SKM-1 (cell line): ENCODE results near the gene ACKR3.

Experiments used
- DNase-seq: peaks from one replicate; lab custom pipeline; 2025; ENCODE audit not compliant: unreplicated experiment; lab: John Stamatoyannopoulos, UW

ACKR3 gene

DNA sequence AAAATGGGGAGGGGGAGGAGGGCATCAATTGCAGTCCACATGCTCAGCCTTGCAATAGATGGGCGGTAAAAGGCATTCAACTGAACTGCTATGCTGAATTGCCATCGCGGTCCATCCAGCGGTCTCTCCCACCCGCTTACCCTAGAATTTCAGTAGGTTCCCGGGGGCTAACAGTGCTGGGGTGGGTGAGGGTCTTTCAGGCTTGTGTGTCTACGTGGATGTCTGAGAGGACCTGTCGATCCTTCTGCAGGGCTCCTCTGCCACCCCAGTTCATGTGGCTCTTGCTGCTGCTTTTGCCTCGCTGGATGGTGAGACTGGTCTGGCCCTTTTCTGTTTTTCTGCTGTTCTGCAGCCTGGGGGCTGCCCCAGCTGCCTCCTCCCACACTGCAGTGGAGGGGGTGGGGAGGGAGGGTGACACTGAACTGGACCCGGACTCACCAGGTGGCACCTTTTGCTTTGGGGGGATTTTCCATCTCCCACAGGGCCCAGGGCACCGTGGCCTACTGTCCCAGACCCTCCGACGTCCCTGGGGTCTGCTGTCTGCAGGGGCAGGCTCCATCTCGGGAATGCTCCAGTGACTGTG, 14.1 kb downstream of the ACKR3 start:
- DNase-seq = no peak

GRCh38 chr2:236584521-236585384, 15.1 kb downstream of the ACKR3 start:
- no peak for DNase-seq

- no peak for DNase-seq
These were observed 16.3 kb downstream of the ACKR3 start for GRCh38 chr2:236585966-236586365.

DNA sequence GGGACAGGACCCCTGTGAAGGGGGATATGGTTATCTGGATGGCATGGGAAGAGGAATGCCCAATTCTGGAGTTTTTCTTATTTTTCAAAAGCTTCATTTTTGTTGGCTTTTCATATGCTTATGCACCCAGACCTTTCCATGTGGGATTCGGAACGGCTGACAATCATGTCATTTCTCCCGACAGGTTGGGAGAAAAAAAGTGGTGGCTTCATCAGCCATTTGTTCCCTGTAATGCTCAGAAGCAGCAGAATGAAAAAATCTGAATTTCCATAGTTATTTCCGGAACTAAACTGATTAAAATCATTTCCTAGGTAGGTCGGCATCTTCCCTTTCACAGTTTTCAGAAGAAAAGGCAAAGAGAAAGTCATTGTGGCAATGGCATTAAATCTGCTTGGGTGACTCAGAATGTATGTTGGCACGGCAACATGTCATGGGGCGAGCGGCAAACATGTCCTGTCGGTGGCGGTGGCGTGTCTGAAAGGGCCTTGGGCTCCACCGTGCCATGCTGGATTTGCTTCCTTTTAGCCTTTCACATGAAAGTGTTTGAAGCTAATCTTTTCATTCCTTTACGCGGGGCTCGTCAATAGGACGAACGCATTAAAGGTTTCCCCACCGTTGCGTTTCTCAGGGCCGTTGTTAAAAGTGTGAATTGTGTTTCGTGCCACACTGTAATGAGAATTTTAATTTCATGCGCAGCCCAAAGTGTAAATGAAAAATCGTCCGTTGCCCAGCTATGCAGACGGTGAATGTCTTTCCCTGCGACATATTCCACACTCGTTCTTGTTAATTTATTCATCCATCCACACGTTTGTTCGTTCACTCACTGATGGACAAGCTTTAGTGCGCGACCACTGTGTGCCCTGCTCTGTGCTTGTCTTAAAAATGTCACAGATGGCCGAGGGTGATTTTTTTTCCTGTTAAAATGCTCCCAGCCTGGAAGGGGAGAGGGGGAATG, 18.5 kb downstream of the ACKR3 start:
- DNase-seq = no peak

DNA sequence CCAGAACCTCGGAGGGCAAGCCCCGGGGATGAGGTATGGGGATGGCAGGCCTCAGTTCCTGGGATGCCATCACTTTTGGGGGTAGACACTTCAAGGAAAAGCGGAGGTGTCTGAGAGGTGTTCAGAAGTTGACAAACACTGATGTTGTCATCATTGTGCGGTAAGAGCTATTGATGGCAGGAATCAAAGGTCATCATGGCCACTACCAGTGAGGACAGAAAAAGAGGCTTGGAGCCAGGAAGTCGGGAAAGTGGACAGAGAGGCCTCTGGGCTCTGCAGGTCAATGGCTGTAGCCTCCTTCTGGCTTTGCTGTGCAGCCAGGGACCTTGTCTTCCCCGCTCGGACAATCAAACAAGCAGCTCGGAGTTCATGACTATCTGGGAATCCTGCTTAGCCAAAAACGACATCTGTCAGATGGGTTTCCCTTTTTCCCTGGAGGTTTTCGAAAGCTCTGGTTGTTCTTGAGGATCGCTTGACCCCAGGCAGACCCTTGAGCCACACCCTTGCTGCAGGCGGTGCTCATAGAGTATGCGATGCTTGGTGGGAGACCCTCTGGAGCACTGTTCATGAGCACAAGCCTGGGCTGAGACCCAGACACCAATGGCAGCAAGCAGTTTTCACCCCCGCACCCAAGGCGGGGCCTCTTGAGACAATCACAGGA, 19.4 kb downstream of the ACKR3 start:
- DNase-seq = no peak

GRCh38 chr2:236590846-236591245, 21.2 kb downstream of the ACKR3 start:
- no peak for DNase-seq

DNA sequence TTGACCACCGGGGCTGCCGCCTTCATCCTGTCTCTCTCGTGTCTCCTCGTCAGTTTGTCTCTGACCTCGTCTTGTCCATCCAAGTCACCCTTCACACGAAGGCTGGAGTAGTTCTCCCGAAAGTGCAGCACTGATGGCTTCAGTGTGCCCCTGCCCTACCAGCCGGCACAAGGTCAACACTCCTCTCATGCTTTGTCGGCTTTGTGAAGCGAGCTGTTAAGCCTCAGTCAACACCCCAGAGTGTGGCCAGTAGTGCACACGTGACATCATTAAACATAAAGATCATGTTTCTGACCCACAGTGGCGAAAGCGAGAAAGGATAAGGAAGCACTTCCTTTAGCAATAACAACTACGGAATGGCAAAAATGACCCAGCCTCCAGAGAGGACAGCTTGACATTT, 23.2 kb downstream of the ACKR3 start:
- no peak for DNase-seq

GRCh38 chr2:236593531-236593930, 23.9 kb downstream of the ACKR3 start:
- DNase-seq = no peak

DNA sequence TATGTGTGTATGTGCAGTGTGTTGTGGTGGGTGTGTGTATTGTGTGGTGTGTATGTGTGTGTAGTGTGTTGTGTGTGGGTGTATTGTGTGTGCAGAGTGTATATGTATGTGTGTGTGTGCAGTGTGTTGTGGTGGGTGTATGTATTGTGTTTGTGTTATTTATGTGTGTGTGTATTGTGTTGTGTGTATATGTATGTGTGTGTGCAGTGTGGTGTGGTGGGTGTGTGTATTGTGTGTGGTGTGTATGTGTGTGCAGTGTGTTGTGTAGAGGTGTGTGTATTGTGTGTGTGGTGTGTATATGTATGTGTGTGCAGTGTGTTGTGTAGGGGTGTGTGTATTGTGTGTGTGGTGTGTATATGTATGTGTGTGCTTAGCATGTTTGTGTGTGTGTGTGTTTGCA, 24.3 kb downstream of the ACKR3 start:
- DNase-seq = no peak

GRCh38 chr2:236597629-236598028, 28.0 kb downstream of the ACKR3 start:
- no peak for DNase-seq

DNA sequence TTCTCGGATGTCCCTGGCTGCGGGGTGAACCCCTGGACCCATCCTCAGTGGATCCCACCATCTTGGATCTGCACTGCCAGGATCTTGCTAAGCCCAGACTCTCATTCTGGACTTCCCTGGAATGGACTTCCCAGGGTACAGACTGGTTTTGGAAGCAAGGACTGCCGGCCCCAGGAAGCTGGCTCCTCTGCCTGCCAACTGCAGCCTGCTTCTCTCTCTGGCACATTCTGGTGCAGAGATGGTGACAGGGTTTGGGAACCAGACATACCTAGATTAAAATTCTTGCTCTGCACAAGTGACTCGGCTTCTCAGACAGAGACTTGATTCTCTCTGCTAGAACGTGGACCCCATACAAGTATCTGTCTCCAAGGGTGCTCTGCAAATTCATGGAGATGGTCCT, 29.4 kb downstream of the ACKR3 start:
- DNase-seq = no peak

DNA sequence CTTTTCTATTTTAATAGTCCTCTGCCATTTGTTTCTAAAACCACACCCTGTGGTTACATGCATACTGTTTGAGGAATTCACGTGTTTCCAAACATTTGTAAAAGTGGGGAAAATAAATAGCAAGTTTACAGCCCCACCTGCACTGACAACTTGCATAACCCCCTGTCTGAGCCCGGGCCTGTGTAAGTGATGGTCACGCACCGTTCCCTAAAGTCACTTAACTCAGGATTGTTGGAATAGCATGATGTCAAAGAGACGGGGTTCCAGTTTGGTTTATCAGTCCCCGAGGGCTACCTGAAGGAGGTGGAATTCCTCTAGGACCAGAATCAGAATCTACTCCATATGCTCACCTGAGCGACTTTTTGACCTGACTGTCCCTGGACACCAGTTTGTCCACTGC, 30.5 kb downstream of the ACKR3 start:
- no peak for DNase-seq

DNA sequence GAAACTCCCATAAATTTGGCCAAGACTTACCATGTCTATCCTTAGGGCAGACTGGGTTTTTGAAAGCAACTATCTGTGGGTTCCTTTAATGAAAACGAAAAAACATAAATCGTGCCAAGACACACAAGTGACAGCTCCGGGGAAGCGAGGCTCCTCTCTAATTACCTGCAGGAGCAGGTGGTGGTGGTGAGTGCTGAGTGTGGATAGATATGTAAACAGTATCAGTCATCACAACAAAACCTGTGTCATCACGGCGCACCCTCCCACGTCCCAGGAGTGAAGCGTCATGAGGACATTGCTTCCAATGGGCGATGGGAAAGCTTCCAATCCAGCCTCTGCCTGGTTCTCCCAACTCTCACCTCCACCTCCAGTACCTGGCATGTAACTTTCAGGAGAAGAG, 31.3 kb downstream of the ACKR3 start:
- no peak for DNase-seq

GRCh38 chr2:236601316-236602202, 31.9 kb downstream of the ACKR3 start:
- DNase-seq = no peak

- no peak for DNase-seq
These were observed 33.1 kb downstream of the ACKR3 start for GRCh38 chr2:236602678-236603077.

DNA sequence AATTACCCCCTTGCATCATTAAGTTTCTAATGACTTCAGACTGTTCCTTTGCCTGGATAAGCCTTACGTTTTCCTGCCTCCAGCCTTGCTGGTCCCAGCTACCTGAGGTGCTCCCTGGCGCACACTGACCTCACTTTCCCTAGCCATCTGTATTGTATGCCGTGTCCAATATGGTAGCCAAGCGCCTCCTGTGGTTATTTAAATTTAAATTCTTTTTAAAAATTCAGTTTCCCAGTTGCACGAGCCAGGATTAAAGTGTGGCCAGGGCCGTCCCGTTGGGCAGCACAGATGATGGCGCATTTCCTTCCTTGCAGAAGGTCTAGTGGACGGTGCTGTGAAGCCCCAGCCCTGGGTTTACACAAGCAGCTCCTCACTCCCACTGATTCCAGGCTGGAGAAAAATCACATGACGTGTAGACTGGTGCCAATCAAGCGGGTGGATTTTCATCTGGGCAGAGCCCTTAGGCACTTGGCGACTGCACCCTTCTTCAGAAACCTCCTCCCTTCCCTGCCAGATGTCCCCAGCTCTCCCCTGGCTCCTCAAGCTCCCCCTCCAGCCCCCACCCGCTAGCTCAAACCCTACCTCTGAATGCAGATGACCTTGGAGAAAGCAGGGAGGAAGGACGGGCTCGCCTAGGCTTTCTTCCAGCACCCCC, 33.9 kb downstream of the ACKR3 start:
- no peak for DNase-seq

- DNase-seq = no peak
These were observed 35.1 kb downstream of the ACKR3 start for GRCh38 chr2:236604575-236605344.

GRCh38 chr2:236605345-236605734, 35.7 kb downstream of the ACKR3 start:
- no peak for DNase-seq

DNA sequence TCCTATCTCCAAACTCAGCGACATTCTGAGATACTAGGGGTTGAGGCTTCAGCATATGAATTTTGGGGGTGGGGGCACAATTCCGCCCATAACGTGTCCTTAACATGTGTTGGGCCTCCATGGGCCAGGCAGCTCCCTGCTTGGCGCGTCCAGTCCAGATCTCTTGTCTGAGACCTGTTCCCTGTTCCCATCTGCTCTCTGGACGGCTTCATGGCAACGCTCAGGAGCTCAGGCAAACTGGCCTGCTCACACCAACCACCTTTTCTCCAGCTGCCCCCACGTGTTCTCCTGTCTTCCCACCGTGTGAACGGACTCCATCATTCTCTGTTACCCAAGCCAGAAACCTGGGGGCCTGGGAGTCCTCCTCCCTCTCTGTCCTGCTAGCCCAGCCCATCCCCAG, 36.4 kb downstream of the ACKR3 start:
- no peak for DNase-seq
